GM03348 (cell line): ENCODE data around the gene ARSG.
"Not testable (repeated sequence)": the region's sequence is repeated elsewhere in the genome, so short reads cannot be mapped to it uniquely, and the experiment has no call there.

Experiments
- DNase-seq: peaks from one replicate; pipeline ENCODE4 v3.0.0; 2012; ENCODE audit warnings: low spot score

ARSG gene

DNA sequence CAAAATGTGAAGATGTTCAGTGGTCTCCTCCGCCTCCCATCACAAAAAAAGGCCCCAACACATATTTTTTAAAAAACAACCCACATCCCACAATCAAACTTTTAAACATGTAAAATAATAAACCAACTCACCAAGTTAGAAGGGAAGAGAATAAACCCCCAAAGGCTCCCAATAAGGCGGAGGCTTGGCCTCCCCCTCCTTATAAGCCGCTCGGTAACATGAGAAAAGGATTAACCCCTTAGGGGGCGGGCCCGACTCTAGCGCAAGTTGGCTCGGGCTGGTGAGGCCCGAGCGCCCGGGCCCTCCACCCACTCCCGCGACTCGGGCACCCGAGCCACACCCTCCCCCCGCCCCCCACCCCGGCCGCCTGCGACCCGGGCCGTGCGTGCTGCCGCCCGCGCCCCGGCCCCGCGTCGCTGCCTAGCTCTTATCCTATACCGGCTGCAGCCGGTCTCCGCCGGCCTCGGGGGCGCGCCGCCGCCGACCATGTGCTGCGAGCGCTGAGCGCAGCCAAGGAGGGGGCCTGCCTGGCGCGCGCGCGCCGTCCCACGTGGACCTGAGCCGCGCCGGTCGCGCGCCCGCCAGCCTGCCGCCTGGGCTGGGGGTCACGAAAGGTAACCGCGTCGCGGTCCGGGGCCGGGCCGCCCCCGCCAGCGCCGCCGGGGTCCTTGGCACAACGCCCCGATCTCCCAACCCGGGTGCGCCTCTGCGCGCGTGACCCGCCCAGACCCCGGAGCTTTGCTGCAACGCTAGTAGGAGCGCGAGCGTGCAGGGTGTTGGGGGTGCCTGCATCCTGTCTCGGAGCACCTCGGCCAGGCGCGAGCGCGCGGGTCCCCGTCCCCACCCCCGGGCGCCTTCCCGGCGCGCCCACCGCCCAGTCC lies at the start of gene ARSG, which contains the start of gene SLC16A6:
ARSG (plus strand) TSS at position 541 of the 881 bp plus-strand sequence. CDS start 15,999 bp downstream, outside the sequence.
SLC16A6 (minus strand) TSS at position 173 of the 881 bp plus-strand sequence. CDS start 12,807 bp downstream, outside the sequence.
- DNase-seq, result peak; percentile 65

DNA sequence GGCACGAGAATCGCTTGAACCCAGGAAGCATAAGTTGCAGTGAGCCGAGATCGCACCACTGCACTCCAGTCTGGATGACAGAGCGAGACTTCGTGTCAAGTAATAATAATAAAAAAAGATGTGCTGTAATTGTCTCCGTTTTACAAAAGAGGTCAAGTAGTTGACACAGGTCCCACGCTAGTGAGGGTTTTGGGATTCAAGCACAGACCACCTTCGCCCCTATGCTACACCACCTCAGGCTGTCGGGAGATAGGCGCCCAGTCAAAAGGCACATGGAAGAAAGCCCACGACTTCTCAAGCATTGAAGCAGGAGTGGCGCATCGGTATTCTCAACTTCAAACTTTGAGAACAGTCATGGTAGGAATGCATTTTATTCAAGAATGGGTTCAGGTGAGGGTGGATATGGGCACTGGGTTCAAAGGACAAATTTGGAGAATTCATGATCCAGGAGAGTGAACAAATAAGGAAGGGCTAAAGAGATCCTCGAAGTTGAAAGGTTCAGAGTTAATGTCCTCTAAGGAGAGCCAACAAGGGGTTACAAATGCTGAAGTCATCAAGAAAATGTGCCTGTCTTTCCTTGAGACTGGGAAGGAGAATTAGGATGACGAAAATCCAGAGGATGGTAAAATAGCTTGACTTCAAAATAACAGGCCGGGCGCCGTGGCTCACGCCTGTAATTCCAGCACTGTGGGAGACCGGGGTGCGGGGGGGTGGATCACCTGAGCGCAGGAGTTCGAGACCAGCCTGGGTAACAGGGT lies 44.8 kb upstream of the ARSG start:
- DNase-seq, result no peak

DNA sequence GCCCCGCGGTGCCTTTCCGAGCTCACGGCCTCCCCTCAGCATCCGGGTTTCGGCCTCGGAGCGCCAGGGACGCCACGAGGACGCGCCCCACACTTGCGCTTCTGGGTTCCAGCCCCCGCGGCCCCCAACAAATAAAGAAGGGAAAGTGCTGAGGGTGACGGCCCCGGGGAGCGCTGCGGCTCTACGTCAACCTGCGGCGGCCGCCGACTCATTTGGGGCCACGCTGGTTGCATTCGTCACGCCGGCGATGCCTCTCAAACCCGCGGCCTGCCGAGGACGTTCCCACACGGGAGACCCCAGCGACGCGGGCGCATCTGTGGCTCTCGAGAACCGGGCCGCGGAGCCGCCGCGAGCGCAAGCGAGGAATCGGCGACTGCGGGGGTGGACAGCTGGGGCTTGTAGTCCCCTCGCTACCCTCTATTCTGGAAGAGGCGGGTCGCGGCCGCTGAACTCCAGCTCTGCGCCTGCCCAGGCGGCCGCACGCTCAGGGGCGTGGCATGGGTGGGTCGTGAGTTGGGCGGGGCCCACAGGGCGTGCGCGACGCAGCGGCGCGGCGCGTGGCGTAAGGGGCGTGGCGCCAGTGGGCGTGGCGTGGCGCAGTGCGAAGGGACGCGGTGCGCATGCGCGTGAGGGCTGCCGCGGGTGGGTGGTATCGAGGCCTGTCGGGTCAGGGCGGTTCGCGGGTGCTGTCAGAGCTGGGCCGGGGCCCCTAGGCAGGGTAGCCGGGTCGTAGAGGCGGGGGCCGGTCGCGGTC lies 43.7 kb upstream of the ARSG start, which contains the start of gene AMZ2:
AMZ2 (plus strand) TSS at position 599 of the 754 bp plus-strand sequence. CDS start 2,145 bp downstream, outside the sequence.
- DNase-seq, result peak; percentile 98

DNA sequence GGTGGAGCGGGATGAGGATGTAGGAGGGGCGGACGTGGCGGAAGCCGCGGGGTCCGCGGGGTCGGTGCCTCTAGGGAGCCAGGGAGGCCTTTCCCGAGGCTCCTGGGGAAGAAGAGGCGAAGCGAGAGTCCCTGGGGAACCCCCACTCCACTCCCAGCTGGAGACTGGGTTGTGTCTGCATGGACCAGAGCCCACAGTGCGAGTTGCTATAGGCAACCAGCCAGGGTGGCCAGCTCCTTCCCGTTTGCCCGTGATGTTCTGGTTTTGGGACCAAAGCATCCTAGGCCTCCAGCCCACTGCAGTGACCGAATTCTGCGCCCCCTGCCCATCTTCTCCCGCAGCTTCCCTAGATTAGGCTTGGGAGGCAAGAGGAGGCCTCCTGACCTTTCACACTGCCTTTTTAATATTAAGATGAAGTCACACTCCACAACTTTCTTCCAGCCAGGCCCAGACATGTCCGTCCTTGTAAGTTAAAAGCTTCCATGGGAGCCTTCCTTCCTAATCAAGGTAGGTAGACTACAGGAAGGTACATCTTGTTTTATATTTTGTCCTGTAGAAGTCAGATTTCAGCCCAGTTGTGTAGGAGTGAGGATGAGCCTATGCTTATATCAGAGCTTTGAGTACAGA lies 43.0 kb upstream of the ARSG start:
- DNase-seq, result peak; percentile 82

DNA sequence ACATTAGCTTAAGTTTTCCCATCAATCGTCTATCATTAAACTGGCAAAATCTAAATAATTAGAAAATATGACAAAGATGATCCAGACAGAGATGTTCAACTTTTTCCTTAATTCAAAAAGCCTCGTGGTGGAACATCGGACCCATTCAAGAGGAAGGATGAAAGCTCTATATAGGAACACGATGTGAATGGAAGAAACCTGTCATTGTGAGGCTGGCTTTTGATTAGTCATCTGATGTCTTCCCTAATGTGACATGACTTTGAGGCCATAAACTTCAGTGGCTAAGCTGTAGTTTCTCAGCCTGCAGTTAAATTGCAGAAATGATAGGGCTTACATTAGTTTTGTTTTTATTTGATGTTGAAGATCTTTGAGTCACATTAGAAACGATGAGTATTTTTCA lies 42.4 kb upstream of the ARSG start:
- DNase-seq, result no peak

DNA sequence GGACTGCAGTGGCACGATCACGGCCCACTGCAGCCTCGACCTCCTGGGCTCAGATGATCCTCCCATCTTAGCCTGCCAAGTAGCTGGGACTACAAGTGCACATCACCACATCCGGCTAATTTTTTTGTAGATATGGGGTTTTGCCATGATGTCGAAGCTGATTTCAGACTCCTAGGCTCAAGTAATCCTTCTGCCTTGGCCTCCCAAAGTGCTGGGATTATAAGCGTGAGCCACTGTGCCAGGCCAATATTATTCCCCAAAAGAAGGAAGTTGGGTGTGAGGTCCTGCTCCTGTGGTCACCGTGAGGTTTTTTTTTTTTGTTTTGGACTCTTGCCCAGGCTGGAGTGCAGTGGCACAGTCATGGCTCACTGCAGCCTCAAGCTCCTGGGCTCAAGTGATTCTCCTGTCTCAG lies 41.9 kb upstream of the ARSG start:
- no peak for DNase-seq

DNA sequence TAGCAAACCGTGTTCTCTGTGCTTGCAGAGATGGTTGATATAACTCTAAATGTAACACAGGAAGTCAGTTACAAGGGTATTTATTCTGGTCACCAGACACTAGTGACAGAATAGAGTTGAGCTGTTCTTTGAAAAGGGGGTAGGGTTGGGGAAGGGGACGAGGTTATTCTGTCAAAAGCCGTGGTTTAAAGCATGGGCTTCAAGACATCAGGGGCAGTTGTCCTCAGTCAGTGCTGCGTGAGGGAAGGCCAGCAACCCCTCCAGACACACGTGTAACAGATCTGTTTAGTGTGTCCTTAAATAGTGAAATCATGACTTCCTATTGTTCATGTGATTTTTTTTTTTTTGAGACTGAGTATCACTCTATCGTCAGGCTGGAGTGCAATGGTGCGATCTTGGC lies 37.9 kb upstream of the ARSG start:
- DNase-seq, result not testable (repeated sequence)

DNA sequence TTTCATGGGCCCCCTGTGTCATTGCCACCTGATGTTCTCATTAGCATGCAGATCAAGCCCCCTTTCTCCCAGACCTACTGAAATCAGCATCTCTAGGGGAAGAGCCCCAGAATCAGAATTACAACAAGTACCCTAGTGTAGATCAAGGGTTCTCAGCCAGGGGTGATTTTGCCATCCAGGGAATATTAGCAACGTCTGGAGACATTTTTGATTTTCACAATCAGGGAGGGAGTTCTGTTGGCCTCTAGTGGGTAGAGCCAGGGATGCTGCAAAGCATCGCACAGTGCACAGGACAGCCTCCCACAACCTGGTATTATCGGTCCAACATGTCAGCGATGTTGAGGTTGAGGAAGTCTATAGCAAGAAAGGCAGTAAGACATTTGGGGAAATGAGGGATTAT lies 36.1 kb upstream of the ARSG start:
- no peak for DNase-seq

DNA sequence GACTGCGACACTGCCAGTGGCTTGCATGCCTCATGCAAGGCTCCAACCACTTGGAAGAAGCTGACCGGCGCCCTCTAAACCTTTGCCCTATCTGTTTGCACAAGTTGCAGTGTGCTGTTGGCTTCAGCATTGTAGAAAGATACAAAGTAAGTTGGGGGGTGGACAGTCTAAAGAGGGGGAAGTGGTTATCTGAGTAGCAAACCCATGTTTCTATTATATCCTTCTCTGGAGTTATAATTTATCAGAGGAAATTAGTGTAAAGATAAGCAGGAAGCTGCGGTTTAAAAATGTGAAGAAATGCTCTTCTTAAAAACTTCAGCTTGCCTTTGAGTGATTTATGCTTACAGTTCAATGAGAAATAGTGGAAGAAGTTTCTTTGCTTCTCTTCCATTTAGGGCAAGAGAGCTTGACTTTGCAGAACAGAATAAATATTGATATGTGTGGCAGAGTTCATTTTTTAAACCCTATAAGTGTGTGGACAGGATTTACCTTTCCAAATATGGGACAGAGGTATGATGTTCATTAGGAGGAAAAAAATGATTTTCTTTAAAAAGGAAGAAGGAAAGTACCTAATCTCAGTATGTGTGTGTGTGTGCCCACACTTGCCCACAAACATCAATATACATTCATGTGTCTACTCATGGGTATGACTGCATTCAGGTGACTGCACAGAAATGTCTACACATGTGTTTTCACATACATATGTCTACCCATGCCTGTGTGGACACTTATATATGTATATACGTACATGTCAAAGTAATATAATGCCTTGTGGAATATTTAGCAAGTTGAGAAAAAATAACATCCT lies 35.4 kb upstream of the ARSG start:
- no peak for DNase-seq

DNA sequence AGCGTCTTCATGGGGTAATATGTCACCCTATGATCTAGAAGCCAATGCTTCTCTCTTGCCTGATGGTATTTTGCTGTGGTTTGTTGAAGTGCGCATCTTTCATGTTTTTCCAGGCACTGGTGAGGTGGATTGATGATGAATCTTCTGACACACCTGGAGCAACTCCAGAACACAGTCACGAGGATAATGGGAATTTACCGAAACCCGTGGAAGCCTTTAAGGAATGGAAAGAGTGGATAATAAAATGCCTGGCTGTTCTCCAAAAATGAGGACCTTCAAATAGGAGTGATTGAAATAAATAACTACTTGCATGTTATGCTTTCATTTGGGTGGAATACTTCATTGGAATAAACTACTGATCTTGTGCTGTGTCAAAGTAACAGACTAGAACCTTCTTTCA lies 34.6 kb upstream of the ARSG start:
- not testable (repeated sequence) for DNase-seq

DNA sequence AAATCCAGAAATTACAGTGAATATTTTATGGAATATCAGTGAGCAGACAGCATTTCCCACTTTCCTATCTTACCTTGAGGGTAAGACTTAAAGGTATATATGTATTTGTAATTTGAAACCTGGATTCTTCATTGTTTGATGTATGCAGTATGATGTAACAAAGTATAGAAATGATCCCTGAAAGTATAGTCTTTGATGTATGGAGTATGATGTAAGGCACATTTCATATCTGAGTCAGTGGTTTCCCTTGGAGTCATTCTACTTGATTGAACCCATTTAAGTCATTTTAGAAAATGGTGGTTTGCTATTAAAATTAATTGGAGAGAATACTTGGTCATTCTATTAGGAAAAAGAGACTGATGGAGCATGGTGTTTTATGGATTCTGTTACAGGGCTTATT lies 33.4 kb upstream of the ARSG start:
- no peak for DNase-seq

DNA sequence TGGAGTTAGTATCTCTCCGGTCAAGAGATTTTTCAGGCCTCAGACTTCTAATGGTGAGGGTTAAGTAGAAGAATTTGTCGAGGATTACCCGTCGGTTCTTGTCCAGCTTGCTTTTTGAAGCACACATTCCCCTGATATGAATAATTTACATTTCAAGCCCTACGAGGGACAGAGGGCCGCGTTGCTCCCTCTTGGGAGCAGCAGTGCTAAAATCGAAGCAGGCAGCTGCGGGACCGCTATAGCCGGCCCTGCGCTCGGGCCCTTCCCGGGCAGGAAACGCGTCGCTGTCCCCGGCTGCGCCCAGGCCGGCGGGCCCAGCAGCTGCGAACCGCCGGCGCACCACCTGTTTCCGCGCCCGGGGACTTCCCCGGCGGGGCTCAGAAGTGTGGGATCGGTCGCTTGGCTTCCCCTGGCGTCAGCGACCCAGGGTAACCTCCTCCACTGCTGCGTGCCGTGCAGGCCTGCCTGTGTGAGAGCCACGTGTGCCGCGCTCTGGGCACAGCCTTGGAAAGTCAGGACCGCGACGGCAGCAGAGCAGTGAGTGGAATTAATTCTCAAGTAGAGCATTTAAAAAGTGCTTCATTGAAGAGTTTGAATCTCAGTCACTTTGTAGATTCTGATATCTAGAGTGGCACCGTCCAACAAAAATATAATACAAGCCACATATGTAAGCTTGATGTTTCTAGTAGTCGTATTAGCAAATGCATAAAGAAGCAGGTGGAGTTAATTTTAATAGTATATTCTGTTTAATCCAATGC lies 32.2 kb upstream of the ARSG start:
- peak; percentile 50 for DNase-seq

DNA sequence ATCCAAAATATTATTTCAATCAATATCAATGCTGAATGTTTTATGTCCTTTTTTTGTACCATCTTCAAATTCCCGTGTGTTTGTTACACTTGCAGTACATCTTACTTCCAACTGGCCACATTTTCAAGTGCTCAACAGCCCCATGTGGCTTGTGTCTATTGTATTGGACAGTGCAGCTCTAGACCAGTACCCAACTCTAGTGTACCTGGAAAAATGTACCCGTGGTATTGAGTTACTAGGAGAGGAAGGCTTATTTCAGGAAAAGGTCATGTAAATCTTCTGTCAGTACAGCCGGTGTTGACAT lies 31.7 kb upstream of the ARSG start:
- DNase-seq, result not testable (repeated sequence)

DNA sequence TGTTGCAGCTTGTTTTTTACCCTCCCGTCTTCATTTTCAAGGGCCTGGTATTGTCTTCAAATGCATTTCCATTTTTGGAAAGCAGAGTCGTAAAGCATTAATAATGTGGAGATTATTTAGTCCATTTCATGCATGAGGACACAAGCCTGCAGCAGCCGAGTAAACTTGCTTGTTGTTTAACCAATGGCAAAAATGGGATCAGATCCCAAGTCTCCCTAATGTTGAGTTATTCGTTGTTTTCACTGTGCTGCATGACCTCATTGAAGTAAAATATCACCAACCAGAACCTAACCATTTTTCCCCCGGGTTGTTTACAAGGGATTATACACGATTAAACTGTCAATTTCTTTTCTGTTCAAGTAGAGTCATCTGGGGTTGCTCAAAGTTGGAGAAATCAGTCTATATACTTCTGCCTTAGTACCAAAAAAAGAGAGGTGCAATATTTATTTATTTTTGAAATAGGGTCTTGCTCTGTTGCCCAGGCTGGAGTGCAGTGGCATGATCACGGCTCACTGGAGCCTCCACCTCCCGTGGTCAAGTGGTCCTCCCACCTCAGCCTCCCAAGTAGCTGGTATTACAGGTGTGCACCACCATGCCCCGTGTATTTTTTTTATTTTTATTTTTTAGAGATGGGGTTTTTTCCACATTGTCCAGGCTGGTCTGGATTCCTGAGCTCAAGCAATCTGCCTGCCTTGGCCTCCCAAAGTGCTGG lies 31.1 kb upstream of the ARSG start:
- DNase-seq, result no peak

DNA sequence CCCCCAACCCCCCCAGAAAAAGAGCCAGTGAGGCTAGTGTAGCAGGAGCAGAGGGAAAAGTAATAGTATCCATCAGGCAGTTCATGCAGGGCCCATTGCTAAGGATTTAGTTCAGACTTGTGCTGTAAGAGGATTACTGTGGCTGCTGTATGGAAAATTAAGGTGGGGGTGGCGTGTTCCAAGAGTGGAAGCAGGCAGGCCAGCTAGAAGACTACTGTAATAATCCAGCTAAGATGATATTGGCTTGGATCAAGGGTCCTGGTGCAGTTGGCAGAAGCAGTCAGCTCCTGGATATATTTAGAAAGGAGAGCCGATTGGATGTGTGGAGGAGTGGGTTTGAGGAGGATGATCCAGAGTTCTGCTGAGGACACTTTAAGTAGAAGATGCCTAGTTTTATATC lies 28.8 kb upstream of the ARSG start:
- not testable (repeated sequence) for DNase-seq

DNA sequence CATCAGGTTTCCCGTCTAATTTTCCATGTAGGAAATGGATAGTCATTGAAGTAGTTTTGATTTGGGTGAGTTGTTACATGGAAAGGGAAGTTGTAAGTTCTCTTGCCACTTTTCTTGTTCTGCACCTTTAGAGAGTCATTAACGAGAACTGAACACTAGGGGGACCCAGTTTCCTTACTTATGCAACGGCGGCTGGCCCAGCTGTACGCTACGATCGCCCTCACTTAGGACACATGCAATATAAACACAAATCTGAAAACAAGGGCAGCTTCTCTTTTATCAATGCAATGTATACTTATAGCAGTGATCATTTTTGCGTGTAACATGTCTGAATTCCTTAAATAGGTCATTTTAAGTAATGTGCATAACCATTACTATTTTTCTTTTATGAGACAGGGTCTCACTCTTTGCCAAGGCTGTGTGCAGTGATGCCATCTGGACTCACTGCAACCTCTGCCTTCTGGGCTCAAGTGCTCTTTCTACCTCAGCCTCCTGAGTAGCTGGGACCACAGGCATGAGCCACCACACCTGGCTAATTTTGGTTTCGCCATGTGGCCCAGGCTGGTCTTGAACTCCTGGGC lies 28.1 kb upstream of the ARSG start:
- DNase-seq, result peak; percentile 33

DNA sequence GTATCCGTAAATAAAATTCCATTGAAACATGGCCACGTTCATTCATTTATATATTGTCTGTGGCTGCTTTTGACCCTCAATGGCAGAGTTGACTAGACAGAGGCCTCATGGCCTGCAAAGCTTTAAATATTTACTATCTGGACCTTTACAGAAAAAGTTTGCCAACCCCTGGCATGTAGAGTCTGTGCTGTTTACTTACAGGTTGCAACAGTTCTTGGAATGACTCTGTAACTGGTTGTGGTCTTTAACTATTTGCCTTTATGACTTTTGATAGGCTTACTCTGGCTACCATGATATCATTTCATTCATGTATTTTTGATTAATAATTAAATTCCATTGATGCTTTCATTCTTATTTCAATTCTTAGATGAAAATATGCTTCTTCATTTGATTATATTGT lies 25.5 kb upstream of the ARSG start:
- DNase-seq, result not testable (repeated sequence)

DNA sequence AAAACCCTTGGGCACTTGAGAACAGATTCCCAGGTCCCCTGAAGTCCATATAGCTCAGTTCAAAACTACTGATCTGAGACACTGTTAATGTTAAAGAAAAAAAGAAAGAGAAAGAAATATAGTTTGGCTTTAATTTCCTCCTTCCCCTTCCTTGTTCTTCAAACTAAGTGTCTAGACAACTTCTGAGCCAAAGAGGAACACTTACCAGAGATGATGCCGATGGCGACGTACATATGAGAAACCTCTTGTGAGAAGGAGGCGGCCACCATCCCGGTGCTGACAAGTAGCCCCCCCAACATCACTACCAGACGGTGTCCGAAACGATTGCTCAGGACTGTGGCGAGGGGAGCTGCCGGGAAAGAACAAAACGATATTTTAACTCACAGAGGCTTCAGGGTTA lies 17.6 kb upstream of the ARSG start:
- no peak for DNase-seq

DNA sequence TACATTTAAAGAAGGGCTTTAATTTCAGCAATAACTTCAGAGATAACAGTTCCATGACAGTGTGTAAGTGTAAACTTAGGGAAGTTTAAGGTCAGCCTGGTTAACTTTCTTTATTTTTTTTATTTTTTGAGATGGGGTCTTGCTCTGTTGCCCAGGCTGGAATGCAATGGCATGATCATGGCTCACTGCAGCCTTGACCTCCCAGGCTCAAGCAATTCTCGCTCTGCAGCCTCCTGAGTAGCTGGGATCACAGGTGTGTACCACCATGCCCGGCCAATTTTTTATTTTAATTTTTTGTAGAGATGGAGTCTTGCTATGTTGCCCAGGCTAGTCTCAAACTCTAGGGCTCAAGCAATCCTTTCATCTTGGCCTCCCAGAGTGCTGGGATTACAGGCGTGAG lies 15.0 kb upstream of the ARSG start:
- DNase-seq, result not testable (repeated sequence)
